ENCODE data around the gene MYO5A.

DNA sequence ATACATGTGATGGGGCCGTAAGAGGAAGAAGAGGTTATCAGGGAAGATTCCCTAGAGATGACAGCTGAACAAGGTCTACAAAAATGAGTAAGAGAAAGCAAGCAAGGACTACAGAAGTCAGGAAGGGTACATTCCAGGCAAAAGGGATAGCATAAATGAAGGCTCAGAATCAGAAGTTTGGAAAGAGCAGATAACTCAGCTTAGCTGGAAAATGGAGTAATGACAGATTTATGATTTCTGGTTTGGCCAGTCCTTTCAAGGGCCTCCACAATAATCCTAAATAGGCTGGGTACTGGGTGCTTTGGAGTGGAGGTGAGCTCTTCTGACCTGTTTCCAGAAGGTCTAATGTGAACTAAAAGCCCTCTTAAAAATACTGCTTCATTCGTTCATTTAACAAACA lies 110.7 kb downstream of the MYO5A start:
- no peak for TF ChIP-seq CTCF (IDR thresholded peaks at IDR 0.05; ENCODE audit: insufficient read depth, low read length)
- TF ChIP-seq SPI1 (IDR thresholded peaks at IDR 0.05; ENCODE audit: borderline replicate concordance, low read depth) = no peak
- TF ChIP-seq, protein P1, sequence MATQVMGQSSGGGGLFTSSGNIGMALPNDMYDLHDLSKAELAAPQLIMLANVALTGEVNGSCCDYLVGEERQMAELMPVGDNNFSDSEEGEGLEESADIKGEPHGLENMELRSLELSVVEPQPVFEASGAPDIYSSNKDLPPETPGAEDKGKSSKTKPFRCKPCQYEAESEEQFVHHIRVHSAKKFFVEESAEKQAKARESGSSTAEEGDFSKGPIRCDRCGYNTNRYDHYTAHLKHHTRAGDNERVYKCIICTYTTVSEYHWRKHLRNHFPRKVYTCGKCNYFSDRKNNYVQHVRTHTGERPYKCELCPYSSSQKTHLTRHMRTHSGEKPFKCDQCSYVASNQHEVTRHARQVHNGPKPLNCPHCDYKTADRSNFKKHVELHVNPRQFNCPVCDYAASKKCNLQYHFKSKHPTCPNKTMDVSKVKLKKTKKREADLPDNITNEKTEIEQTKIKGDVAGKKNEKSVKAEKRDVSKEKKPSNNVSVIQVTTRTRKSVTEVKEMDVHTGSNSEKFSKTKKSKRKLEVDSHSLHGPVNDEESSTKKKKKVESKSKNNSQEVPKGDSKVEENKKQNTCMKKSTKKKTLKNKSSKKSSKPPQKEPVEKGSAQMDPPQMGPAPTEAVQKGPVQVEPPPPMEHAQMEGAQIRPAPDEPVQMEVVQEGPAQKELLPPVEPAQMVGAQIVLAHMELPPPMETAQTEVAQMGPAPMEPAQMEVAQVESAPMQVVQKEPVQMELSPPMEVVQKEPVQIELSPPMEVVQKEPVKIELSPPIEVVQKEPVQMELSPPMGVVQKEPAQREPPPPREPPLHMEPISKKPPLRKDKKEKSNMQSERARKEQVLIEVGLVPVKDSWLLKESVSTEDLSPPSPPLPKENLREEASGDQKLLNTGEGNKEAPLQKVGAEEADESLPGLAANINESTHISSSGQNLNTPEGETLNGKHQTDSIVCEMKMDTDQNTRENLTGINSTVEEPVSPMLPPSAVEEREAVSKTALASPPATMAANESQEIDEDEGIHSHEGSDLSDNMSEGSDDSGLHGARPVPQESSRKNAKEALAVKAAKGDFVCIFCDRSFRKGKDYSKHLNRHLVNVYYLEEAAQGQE (IDR thresholded peaks at IDR 0.05; ENCODE audit: insufficient replicate concordance, low read depth) = no peak
- no peak for TF ChIP-seq POLR2AphosphoS5 (IDR thresholded peaks at IDR 0.05; ENCODE audit: low read depth)
